Cortex of kidney (tissue), 1 donor: ENCODE data around the gene TAF8.

Experiments
- DNase-seq: peaks from one replicate; lab custom pipeline; 2025; lab: John Stamatoyannopoulos, UW

Gene TAF8

DNA sequence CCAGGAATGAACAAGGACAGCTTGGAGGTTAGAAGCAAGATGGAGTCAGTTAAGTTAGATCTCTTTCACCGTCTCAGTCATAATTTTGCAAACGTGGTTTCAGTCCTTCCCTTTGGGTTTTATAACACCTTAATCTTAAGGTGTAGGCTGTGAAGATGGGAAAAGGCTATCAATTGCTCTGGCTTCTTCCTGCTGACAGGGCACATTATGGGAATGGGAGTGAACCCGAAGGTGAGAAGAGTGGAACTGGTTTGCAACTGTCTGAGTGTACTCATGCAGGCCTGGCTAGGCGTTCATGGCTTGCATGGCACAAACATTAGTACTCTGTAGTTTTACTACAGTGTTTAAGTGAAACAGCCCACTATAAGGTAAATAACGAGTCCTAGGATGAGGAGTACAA lies 9.4 kb downstream of the TAF8 start:
- no peak for DNase-seq

DNA sequence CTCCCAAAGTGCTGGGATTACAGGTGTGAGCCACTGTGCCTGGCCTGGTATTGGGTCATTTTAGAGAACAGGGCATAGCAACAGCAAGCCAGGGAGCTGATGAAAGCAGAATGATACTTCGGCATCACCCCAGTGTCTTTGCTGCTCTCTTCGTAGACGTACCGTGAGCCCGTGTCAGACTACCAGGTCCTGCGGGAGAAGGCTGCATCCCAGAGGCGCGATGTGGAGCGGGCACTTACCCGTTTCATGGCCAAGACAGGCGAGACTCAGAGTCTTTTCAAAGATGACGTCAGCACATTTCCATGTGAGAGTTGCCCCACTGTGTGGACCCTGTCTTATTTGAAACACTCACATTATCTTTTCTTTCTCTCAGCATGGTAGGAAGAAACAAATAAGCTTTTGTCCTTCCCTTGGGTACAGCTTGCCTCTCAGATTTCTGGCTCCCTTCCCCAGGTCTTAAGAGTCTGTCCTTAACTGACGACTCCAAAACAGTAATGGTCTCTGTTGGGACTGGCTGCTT lies 15.9 kb downstream of the TAF8 start:
- DNase-seq, result no peak

- DNase-seq, result no peak
Measured at GRCh38 chr6:42068173-42068572, 17.8 kb downstream of the TAF8 start.

DNA sequence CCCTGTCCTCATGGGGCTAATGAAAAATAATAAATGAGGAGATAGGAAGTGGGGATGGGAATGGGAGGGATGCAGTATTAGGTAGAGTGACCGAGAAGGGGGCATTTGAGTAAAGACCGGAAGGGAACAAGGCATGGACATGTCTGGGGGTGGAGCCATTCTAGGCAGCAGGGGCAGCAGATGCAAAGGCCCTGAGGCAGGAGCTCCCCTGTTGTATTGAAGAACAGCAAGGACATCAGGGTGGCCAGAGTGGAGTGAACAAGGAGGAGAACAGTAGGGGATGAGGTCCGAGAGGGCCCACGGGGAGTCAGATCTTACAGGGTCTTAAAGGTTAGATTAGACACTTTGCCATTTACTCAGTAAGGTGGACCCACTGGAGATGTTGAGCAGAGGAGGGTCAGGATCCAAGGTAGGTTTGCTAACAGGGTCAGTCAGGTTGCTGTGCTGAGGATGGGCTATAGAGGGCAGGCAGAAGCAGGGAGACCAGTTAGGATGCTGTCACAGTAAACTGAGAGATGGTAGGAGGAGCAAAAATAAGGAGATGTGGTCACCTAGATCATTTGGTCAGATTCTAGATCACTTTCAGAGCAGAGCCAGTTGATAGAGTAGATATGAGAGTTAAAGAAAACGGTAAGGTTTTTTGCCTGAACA lies 18.7 kb downstream of the TAF8 start:
- DNase-seq, result no peak

DNA sequence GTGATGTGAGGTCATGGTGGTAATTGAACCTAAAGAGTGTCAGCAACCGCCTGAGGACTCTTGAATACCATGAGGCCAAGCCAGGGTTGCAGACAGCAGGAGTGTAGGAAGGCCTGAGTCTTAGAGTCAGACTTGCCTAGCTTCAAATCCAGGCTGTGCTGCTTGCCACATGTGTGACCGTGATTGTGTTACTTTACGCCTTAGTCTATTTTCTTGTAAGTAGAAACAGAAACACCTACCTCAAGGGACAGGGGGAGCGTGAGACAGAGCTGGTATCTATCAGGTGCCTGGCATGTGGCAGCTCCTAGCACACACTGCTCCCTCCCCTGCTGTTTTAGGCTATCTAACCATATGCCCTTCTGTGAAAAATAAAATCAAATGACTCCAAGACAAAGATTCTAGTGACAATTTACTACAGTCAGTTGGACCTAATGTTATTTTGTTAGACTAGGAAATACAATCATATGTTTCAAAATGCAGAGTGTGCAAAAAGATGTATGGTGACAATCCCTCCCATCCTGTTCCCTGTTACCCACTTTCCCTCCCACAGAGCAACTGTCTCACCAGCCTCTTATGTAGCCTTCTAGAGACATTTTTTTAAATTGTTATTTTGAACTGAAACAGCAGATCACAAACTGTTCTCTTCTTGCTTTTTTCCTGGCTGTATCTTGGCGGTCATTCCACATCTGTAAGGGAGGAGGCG lies 21.7 kb downstream of the TAF8 start:
- no peak for DNase-seq

DNA sequence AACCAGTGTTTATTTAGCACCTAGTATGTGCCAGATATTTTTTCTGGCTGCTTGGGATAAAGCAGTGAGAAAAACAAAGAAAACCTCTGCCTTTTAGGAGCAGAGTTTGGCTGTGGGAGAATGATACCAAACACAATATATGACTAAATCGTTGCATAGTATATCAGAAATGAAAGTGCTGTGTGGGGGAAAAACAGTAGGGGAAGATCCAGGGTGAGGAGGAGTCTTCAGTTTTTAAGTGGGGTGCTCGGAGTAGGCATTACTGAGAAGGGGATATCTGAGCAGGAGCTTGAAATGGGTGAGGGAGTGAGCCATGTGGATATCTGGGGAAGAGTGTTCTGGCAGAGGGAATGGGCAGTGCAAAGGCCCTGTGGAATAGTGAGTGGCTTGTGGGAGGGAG lies 23.0 kb downstream of the TAF8 start:
- DNase-seq, result no peak

DNA sequence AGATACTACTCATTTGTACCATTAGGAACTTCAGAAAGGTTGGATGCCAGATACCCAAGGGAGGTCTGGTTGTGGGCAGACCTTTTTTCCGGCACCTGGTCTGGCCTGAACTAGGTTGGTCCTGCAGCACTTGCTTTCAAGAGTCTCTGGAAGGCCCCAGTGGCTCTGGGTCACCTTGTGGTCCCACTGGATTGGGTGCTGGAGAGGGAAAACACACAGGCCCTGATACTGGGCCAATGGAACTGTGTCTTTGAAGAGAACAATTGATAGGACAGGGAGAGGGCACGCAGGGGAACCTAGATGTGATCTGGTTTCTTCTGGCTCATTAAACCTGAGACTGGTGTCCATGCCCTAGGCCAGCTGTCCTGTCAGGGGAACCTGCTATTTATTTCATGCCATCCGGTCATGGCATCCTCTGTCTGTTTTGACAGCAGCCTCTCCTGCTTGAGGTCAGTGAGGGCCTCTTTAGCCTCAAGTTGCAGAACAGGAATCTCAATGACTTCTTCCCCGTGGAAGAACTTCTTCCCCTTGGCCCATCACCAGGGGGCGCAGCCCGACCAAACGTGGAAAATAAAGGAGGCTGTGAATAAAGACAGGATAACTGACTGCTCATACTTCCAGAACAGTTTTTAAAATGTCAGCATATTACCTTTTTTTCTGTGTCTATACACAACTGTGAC lies 25.0 kb downstream of the TAF8 start:
- DNase-seq, result no peak

DNA sequence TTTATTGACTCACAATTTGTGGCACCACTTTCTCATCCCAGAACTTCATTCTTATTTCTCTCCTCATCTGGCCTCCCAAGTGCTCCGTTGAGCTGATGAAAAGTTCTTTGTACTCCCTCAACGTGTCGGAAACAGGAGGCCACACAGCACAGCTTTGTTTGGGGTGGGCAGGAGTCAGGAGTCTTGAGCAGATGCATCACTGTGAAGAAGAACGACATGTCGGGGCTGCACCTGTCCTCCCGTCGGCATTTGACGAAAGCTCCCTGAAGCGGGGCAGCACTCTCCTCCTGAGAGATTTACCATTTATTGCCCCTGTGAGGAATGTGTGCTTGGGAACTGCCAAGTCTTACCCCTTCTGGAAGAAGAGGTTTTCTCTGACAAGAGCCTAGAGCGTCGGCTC lies 28.1 kb downstream of the TAF8 start:
- DNase-seq, result no peak

- DNase-seq, result no peak
Measured at GRCh38 chr6:42079941-42080464, 29.7 kb downstream of the TAF8 start.

- DNase-seq, result no peak
Measured at GRCh38 chr6:42083530-42083929, 33.2 kb downstream of the TAF8 start.

DNA sequence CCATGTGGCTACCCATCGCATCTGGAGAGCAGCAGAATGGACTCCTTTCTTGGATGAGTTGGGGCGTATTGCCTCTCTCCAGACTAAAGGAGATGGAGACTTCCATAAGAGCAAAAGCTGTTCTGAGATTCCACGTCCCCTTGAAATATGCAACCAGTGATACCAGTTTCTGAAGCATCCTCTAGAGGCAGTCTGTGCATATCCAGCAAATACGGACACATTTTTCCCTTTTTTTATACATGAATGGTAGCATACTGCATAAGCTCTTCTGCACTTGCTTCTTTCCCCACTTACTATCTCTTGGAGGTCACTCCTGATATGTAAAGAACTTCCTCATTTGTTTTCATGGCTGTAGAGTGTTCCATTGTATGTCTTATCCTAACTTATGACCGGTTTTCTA lies 34.6 kb downstream of the TAF8 start:
- DNase-seq, result no peak

DNA sequence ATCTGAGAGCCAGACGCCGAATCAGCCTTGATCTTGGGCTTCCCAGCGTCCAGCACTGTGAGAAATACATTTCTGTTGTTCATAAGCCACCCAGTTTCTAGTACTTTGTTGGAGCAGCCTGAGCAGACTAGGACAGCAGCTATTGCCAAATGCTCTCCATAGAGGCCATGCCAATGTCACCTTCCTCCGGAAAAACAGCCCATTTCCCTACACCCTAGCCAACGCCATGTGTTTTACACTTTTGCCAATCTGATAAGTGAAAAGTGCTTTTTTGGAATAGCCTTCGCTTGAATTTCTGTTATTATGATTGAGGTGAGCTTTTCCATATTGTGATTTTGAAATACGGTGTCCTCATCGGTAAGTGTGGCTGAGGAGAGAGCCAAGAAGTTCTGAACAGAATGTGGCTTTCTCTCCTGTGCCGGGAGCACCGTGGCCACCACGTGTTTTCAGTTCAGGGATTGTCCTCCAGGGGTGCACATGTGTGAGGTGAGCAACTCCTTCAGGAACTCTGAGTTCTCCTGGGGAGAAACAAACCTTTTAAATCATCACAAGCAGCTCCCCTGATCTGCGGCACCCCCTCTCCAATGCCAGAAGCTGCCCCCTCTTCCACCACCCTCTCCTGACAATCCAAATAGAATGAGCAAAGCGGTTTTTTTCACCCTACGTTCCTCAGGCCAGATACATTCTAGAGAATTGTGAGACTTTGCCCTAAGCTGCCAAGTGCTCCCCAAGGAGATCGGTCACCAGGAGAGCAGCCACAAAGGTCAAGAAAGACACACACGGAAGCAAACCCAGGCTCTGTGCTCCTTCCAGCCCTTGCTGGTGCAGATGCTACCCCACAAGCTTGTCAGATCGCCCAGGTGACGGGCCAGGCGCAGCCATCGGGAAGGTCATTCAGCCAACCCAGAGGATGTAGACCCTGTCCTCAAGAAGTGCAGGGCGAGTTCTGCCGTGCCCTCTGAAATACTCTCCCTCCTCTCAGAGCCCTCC lies 36.0 kb downstream of the TAF8 start:
- DNase-seq, result no peak

DNA sequence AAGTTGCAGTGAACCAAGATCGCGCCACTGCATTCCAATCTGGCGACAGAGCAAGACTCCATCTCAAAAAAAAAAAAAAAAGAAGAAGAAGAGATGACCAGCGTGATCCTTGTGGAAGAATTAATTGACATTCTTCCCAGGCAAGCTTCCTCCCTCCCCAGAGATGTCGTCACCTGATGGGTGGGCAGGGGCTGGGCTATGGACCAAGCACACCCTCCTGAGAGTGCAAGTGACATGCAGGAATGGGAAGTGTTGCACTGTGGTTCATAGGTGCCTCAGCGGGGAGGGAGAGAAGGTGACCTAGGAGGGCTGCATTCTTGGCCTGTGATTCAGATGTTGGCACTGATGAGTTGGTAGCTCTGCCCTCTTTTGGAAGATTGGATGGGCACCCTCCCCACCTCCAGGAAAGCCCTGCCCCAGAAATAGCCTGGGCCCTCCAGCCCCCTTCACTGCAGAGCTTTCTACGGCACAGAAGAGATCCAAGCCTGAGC lies 37.8 kb downstream of the TAF8 start:
- no peak for DNase-seq

DNA sequence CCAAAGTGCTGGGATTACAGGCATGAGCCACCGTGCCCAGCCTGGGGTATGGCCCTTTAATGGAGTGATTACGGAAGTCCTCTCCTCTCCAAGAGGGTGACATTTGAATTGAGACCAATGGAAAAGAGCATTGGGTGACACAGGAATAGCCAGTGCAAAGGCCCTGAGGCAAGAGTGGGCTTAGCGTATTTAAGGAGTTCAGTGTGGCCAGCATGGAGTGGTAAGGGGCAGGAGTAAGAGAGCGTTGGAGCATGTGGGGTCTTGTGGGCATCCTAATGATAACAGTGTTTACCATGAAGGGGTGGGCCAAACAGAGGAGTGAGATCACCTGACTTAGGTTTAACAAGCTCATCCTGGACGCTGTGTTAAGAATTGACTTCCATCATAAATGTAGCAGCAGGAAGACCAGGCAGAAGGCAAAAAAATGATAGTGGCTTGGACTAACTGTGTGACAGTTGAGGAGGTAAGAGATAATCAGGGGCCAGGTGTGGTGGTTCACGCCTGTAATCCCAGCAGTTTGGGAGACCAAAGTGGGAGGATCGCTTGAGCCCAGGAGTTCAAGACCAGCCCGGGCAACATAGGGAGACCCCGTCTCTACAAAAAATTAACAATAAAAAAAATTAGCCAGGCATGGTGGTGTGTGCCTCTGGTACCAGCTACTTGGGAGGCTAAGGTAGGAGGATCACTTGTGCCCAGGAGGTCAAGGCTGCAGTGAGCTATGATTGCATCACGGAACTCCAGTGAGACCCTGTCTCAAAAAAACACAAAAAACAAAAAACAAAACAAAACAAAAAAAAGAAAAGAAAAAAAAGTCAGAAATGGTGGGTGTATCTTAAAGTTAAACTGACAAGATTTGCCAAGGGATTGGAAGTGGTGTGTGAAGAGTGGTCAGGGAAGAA lies 40.7 kb downstream of the TAF8 start:
- DNase-seq, result no peak

GRCh38 chr6:42091718-42092023 lies 41.3 kb downstream of the TAF8 start:
- DNase-seq, result no peak

DNA sequence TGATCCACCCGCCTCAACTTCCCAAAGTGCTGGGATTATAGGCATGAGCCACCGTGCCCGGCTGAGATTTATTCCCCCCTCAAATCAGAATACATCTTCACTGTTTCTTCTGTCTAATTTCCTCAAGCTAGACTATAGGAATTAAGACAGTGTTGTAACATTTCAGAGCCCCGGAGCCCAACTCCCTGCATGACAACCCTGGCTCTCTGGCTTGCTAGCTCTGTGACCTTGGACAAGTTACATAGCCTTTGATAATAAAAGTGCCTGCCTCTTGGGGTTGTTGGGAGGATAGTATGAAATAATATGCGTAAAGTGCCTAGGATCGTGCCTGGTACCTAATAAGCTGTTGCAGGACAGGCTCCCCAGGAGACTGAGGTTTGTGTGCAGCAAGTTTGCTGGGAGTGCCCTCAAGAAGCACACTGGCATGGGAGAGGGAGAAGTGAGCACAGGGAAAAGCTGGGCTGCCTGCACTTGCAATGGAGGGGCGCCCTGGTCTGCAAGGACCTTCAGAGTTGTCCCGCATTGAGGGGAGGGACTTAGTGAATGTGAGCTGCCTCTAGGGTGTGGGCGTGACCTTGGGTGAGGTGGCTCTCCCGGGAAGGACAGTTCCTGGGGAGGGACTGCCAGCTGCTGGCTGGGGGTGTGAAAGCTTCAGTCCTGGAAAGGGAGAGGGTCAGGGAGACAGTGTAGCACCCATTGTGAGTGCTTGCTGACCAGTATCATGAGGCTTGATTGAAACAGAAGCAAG lies 43.4 kb downstream of the TAF8 start:
- no peak for DNase-seq

GRCh38 chr6:42095094-42095493 lies 44.8 kb downstream of the TAF8 start:
- no peak for DNase-seq

GRCh38 chr6:42095776-42096541 lies 45.6 kb downstream of the TAF8 start:
- DNase-seq, result no peak
